OCI-LY1 (cell line): ENCODE data around the gene SYNGR2.
A peak's percentile ranks its signal among the peaks of the same experiment; 100 is the strongest.

Source experiments
- H2AFZ ChIP-seq: fragments of 200-600 bp; sonication (generic), shearing (Covaris generic); 2 replicates; pipeline ENCODE4 v1.6.0; 2014; ENCODE audit warnings: antibody characterized with exemption, mild to moderate bottlenecking, low read length
- H3F3A ChIP-seq: fragments of 200-600 bp; sonication (generic), shearing (Covaris generic); 2 replicates; pipeline ENCODE4 v1.6.0; 2014; ENCODE audit warnings: mild to moderate bottlenecking, antibody characterized with exemption, low read length, moderate library complexity; ENCODE audit not compliant: insufficient read depth
- H3K27ac ChIP-seq: fragments of 200-600 bp; sonication (generic); 2 replicates; pipeline ENCODE4 v1.5.1; 2014; ENCODE audit warnings: low read length, mixed run types, mild to moderate bottlenecking, low read depth; ENCODE audit not compliant: poor library complexity, severe bottlenecking
- H3K27me3 ChIP-seq: fragments of 200-600 bp; sonication (generic); 2 replicates; pipeline ENCODE4 v1.6.0; 2014; ENCODE audit warnings: antibody characterized with exemption, mild to moderate bottlenecking, low read length, moderate library complexity; ENCODE audit not compliant: insufficient read depth
- H3K36me3 ChIP-seq: fragments of 200-600 bp; sonication (generic); 2 replicates; pipeline ENCODE4 v1.6.1; 2014; ENCODE audit warnings: mild to moderate bottlenecking, antibody characterized with exemption, low read length, moderate library complexity, mixed read lengths; ENCODE audit not compliant: insufficient read depth
- H3K4me1 ChIP-seq: fragments of 200-600 bp; sonication (generic); 2 replicates; pipeline ENCODE4 v1.5.1; 2014; ENCODE audit warnings: mild to moderate bottlenecking, low read length, moderate library complexity; ENCODE audit not compliant: insufficient read depth, severe bottlenecking
- H3K4me2 ChIP-seq: fragments of 200-600 bp; sonication (generic), shearing (Covaris generic); 2 replicates; pipeline ENCODE4 v1.6.1; 2014; ENCODE audit warnings: low read length
- H3K4me3 ChIP-seq: fragments of 200-600 bp; sonication (generic); 2 replicates; pipeline ENCODE4 v1.5.1; 2014; ENCODE audit warnings: low read length, low read depth, mild to moderate bottlenecking, mixed read lengths; ENCODE audit not compliant: poor library complexity, severe bottlenecking
- H3K79me2 ChIP-seq: fragments of 200-600 bp; shearing (Covaris generic); 2 replicates; pipeline ENCODE4 v1.6.1; 2016; ENCODE audit warnings: mixed run types, low read length, mixed read lengths; ENCODE audit not compliant: insufficient read depth
- H3K9ac ChIP-seq: fragments of 200-600 bp; sonication (generic), shearing (Covaris generic); 2 replicates; pipeline ENCODE4 v1.6.1; 2014; ENCODE audit warnings: mild to moderate bottlenecking, low read length, mixed read lengths
- H3K9me2 ChIP-seq: fragments of 200-600 bp; sonication (generic), shearing (Covaris generic); 2 replicates; pipeline ENCODE4 v1.6.1; 2014; ENCODE audit warnings: low read depth, mild to moderate bottlenecking, low read length, mixed read lengths
- H3K9me3 ChIP-seq: fragments of 200-600 bp; shearing (Covaris generic); 2 replicates; pipeline ENCODE4 v1.6.1; 2014; ENCODE audit warnings: low read length, mixed read lengths
- H4K20me1 ChIP-seq: fragments of 200-600 bp; sonication (generic), shearing (Covaris generic); 2 replicates; pipeline ENCODE4 v1.6.0; 2016; ENCODE audit warnings: mild to moderate bottlenecking, low read length; ENCODE audit not compliant: insufficient read depth
- EZH2 ChIP-seq: fragments of 200-600 bp; sonication (generic), shearing (Covaris generic); IDR thresholded peaks from 2 replicates; pipeline ENCODE4 v1.8.0; 2017; ENCODE audit warnings: borderline replicate concordance, mixed run types, mild to moderate bottlenecking, antibody characterized with exemption, low read length, moderate library complexity, mixed read lengths
- TF ChIP-seq, protein P1 (sequence below): fragments of 200-600 bp; sonication (generic), shearing (Covaris generic); IDR thresholded peaks from 2 replicates; pipeline ENCODE4 v1.5.1; 2017; ENCODE audit warnings: mild to moderate bottlenecking, antibody characterized with exemption, low read length, moderate library complexity, mixed read lengths

Gene SYNGR2

DNA sequence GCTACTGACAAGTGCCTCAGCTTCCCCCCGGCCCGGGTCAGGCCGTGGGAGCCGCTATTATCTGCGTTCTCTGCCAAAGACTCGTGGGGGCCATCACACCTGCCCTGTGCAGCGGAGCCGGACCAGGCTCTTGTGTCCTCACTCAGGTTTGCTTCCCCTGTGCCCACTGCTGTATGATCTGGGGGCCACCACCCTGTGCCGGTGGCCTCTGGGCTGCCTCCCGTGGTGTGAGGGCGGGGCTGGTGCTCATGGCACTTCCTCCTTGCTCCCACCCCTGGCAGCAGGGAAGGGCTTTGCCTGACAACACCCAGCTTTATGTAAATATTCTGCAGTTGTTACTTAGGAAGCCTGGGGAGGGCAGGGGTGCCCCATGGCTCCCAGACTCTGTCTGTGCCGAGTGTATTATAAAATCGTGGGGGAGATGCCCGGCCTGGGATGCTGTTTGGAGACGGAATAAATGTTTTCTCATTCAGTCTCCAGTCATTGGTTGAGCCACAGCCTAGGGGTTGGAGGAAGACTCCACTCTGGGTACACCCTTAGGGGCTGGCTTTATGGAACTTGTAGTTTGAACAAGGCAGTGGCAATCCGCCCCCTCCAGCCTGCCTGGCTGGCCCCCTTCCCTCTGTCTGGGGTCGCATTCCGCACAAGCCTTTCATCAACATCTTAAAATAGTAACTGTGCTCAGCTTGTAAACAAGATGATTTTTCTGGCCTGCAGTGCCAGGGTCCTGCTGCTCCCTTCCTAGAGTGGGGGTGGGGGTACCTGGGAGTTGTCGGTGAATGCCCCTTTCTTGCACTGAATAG is 4.1 kb downstream of the SYNGR2 start:
- Histone ChIP-seq H3K27ac (peak overlapping the region; percentile 49), H3F3A (no peaks in the 10 kb centered on the region), H3K9me2 (no peaks in the 10 kb centered on the region), H3K4me3 (no peak overlapping the region), H3K4me2 (peak overlapping the region; percentile 34; the same call in 1 of the 2 replicates), H3K79me2 (no peaks in the 10 kb centered on the region), H3K4me1 (peaks cover 77% of the 10 kb centered on the region), H3K27me3 (no peaks in the 10 kb centered on the region), H2AFZ (no peak overlapping the region), H3K9me3 (no peaks in the 10 kb centered on the region), H3K9ac (no peak overlapping the region; the same call in 1 of the 2 replicates), H3K36me3 (peaks cover 52% of the 10 kb centered on the region), H4K20me1 (no peaks in the 10 kb centered on the region)
- no peak for TF ChIP-seq EZH2
- TF ChIP-seq, protein P1, sequence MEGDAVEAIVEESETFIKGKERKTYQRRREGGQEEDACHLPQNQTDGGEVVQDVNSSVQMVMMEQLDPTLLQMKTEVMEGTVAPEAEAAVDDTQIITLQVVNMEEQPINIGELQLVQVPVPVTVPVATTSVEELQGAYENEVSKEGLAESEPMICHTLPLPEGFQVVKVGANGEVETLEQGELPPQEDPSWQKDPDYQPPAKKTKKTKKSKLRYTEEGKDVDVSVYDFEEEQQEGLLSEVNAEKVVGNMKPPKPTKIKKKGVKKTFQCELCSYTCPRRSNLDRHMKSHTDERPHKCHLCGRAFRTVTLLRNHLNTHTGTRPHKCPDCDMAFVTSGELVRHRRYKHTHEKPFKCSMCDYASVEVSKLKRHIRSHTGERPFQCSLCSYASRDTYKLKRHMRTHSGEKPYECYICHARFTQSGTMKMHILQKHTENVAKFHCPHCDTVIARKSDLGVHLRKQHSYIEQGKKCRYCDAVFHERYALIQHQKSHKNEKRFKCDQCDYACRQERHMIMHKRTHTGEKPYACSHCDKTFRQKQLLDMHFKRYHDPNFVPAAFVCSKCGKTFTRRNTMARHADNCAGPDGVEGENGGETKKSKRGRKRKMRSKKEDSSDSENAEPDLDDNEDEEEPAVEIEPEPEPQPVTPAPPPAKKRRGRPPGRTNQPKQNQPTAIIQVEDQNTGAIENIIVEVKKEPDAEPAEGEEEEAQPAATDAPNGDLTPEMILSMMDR: no peak

DNA sequence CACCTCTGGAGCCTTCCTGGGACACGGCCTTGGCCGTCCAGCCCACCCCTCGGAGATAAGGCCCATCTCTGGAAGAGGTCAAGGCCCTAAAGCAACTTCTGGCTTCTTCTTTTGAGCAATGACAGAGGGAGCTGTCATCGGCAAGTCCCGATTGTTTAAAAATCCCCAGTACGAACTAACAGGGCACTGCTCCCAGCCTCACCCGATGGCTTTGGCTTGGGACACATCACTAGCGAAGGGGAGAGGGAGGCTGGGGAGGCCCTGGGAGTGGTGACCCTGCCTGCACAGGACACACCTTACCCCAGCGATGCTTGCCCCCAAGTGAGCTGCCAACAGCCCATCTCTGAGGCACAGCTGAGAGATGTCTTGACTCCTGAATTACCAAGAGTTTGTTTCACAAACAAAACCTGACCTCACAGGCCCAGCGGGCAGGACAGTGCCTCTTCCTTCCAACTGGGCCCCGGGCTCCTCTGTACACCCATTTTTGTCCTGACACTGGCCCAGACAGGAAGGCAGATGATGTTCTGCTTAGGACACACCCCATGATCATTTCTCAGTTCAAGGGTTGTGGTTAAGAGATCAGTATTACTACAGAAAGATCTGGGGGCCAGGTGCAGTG is 4.8 kb downstream of the SYNGR2 start:
- no peak overlapping the region; the same call in 1 of the 2 replicates for H3K9ac ChIP-seq
- H4K20me1 ChIP-seq: no peaks in the 10 kb centered on the region
- peaks cover 73% of the 10 kb centered on the region for H3K4me1 ChIP-seq
- no peak overlapping the region for H3K4me3 ChIP-seq
- no peaks in the 10 kb centered on the region for H3K27me3 ChIP-seq
- no peaks in the 10 kb centered on the region for H3K9me2 ChIP-seq
- H3K27ac ChIP-seq: peak overlapping the region; percentile 49
- TF ChIP-seq EZH2: no peak
- H3F3A ChIP-seq: no peaks in the 10 kb centered on the region
- peaks cover 56% of the 10 kb centered on the region for H3K36me3 ChIP-seq
- no peaks in the 10 kb centered on the region for H3K79me2 ChIP-seq
- H2AFZ ChIP-seq: no peak overlapping the region
- H3K4me2 ChIP-seq: no peak overlapping the region; the same call in 1 of the 2 replicates
- no peaks in the 10 kb centered on the region for H3K9me3 ChIP-seq

DNA sequence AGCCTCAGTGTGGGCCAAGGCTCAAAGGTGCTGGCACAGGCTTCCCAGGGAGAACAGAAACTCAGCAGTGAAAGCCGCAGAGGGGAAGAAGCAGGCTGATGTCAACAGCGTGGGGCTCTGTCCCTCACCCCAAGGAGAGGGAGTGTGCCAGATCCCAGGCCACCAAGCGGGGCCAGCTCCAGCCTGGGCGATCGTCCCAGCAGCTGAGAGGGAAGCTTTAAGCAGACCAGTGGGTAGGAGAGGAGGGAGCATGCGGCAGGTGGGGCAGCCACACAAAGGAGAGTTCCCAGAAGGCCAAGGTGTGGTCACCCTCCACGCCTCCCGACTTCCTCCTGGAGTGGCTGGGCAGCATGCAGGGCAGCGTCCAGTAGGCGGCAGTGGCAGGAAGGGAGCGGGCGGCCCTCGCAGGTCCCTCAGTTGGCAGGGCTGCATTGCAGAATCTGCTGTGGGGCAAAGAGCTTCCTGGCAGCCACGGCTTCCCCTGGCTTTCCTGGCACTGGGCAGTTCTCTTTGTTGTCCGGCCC is 6.0 kb downstream of the SYNGR2 start:
- no peaks in the 10 kb centered on the region for H4K20me1 ChIP-seq
- H3K4me3 ChIP-seq: peak overlapping the region; percentile 29
- peak overlapping the region; percentile 49 for H3K27ac ChIP-seq
- H3F3A ChIP-seq: no peaks in the 10 kb centered on the region
- H3K9me3 ChIP-seq: no peaks in the 10 kb centered on the region
- no peaks in the 10 kb centered on the region for H3K79me2 ChIP-seq
- H2AFZ ChIP-seq: no peak overlapping the region
- H3K4me2 ChIP-seq: peak overlapping the region; percentile 39; the same call in 1 of the 2 replicates
- peaks cover 71% of the 10 kb centered on the region for H3K4me1 ChIP-seq
- H3K27me3 ChIP-seq: no peaks in the 10 kb centered on the region
- H3K36me3 ChIP-seq: peaks cover 68% of the 10 kb centered on the region
- H3K9ac ChIP-seq: peak overlapping the region; percentile 24; the same call in 1 of the 2 replicates
- TF ChIP-seq, protein P1: no peak
- TF ChIP-seq EZH2: no peak
- no peaks in the 10 kb centered on the region for H3K9me2 ChIP-seq
